Mucosa of rectum (tissue), 2 donors: ENCODE data around the gene PTGDR.

Experiments used
- H3K27ac ChIP-seq, 2 donors: one replicate each; pipeline ENCODE4 v1.7.0; 2013; ENCODE audit warnings: inconsistent platforms in 2 of 2, low read depth in 2 of 2, low read length in 2 of 2
- H3K27me3 ChIP-seq, 2 donors: one replicate each; pipeline ENCODE4 v1.7.0; 2013; ENCODE audit warnings: low read length in 2 of 2; ENCODE audit not compliant: control insufficient read depth in 2 of 2, insufficient read depth in 2 of 2
- H3K36me3 ChIP-seq, 2 donors: one replicate each; pipeline ENCODE4 v1.7.0; 2013; ENCODE audit warnings: low read length in 2 of 2; ENCODE audit not compliant: control insufficient read depth in 2 of 2, insufficient read depth in 2 of 2
- H3K4me1 ChIP-seq, 2 donors: one replicate each; pipeline ENCODE4 v1.7.0; 2013; ENCODE audit warnings: low read length in 2 of 2, mild to moderate bottlenecking in 1 of 2; ENCODE audit not compliant: control insufficient read depth in 2 of 2, insufficient read depth in 2 of 2
- H3K4me3 ChIP-seq, 2 donors: one replicate each; pipeline ENCODE4 v1.7.0; 2013; ENCODE audit warnings: low read length in 2 of 2
- H3K9ac ChIP-seq, 2 donors: one replicate each; pipeline ENCODE4 v1.7.0; 2013; ENCODE audit warnings: low read length in 2 of 2, low read depth in 1 of 2, mild to moderate bottlenecking in 1 of 2
- H3K9me3 ChIP-seq, 2 donors: one replicate each; pipeline ENCODE4 v1.7.0; 2013; ENCODE audit warnings: low read length in 2 of 2; ENCODE audit not compliant: control insufficient read depth in 2 of 2
- donor health status: healthy.
- donor health status: Normal muscosa, but diverticular disease.

Gene PTGDR

GRCh38 chr14:52263190-52263589 is 4.3 kb upstream of the PTGDR start:
- no peaks in the 10 kb centered on the region for H3K36me3 ChIP-seq
- H3K4me3 ChIP-seq = no peak overlapping the region
- peaks cover 0 to 2% of the 10 kb centered on the region in 2 donors for H3K27me3 ChIP-seq
- peaks cover 4 to 5% of the 10 kb centered on the region in 2 donors for H3K4me1 ChIP-seq
- H3K9ac ChIP-seq = no peak overlapping the region
- H3K27ac ChIP-seq = no peak overlapping the region
- H3K9me3 ChIP-seq = no peaks in the 10 kb centered on the region

- Histone ChIP-seq H3K9me3 (no peaks in the 10 kb centered on the region), H3K4me1 (peaks cover 4 to 5% of the 10 kb centered on the region in 2 donors)
Measured at GRCh38 chr14:52265253-52265652, 2.2 kb upstream of the PTGDR start.

GRCh38 chr14:52266179-52266578 is 1.3 kb upstream of the PTGDR start:
- Histone ChIP-seq H3K4me3 (no peak overlapping the region), H3K27ac (no peak overlapping the region), H3K4me1 (peaks cover 4 to 10% of the 10 kb centered on the region in 2 donors), H3K36me3 (no peaks in the 10 kb centered on the region), H3K9ac (no peak overlapping the region), H3K27me3 (peaks cover 4 to 5% of the 10 kb centered on the region in 2 donors), H3K9me3 (no peaks in the 10 kb centered on the region)

More at GRCh38 chr14:52265253-52265652, 2.2 kb upstream of the PTGDR start:
- no peak overlapping the region for H3K4me3 ChIP-seq
- H3K36me3 ChIP-seq = no peaks in the 10 kb centered on the region
- H3K27me3 ChIP-seq = peaks cover 4 to 5% of the 10 kb centered on the region in 2 donors
- H3K9ac ChIP-seq = no peak overlapping the region
- H3K27ac ChIP-seq = no peak overlapping the region

- Histone ChIP-seq H3K27me3 (peaks cover 4 to 5% of the 10 kb centered on the region in 2 donors), H3K27ac (peak overlapping the region in 1 of 2 donors; percentile 54), H3K9ac (no peak overlapping the region), H3K36me3 (no peaks in the 10 kb centered on the region), H3K9me3 (no peaks in the 10 kb centered on the region), H3K4me1 (peaks cover 4 to 10% of the 10 kb centered on the region in 2 donors), H3K4me3 (peak overlapping the region; percentile 84 to 88)
Measured at GRCh38 chr14:52266782-52267181, 716 bp upstream of the PTGDR start.

GRCh38 chr14:52268279-52269061 is 972 bp downstream of the PTGDR start:
- Histone ChIP-seq H3K4me1 (peaks cover 4 to 10% of the 10 kb centered on the region in 2 donors), H3K36me3 (peaks cover under 1% of the 10 kb centered on the region in 2 donors), H3K4me3 (peak overlapping the region; percentile 84 to 88), H3K27ac (peak overlapping the region; percentile 54 to 56), H3K27me3 (peaks cover 4 to 5% of the 10 kb centered on the region in 2 donors), H3K9ac (peak overlapping the region; percentile 54 to 75), H3K9me3 (no peaks in the 10 kb centered on the region)

- Histone ChIP-seq H3K36me3 (peaks cover 4% of the 10 kb centered on the region in 2 donors), H3K27ac (peak overlapping the region; percentile 54 to 56), H3K9ac (peak overlapping the region; percentile 54 to 75), H3K27me3 (peaks cover 4 to 5% of the 10 kb centered on the region in 2 donors), H3K4me3 (peak overlapping the region; percentile 84 to 88), H3K4me1 (peaks cover 4 to 10% of the 10 kb centered on the region in 2 donors), H3K9me3 (no peaks in the 10 kb centered on the region)
Measured at GRCh38 chr14:52269100-52269499, 1.6 kb downstream of the PTGDR start.

GRCh38 chr14:52269982-52270381 is 2.5 kb downstream of the PTGDR start:
- no peaks in the 10 kb centered on the region for H3K9me3 ChIP-seq
- no peak overlapping the region for H3K27ac ChIP-seq
- peaks cover 4 to 8% of the 10 kb centered on the region in 2 donors for H3K36me3 ChIP-seq
- peaks cover 4 to 5% of the 10 kb centered on the region in 2 donors for H3K27me3 ChIP-seq
- H3K4me3 ChIP-seq = peak overlapping the region; percentile 84 to 88
- peaks cover 4 to 10% of the 10 kb centered on the region in 2 donors for H3K4me1 ChIP-seq
- peak overlapping the region; percentile 42 to 75 for H3K9ac ChIP-seq

- peaks cover 4 to 10% of the 10 kb centered on the region in 2 donors for H3K4me1 ChIP-seq
- H3K27me3 ChIP-seq = peaks cover 4 to 5% of the 10 kb centered on the region in 2 donors
- H3K4me3 ChIP-seq = peak overlapping the region in 1 of 2 donors; percentile 88
- peaks cover 9 to 10% of the 10 kb centered on the region in 2 donors for H3K36me3 ChIP-seq
- no peak overlapping the region for H3K27ac ChIP-seq
- H3K9ac ChIP-seq = peak overlapping the region in 1 of 2 donors; percentile 33
- no peaks in the 10 kb centered on the region for H3K9me3 ChIP-seq
Measured at GRCh38 chr14:52271538-52271937, 4.0 kb downstream of the PTGDR start.

- Histone ChIP-seq H3K27me3 (peaks cover 2 to 4% of the 10 kb centered on the region in 2 donors), H3K9ac (peak overlapping the region in 1 of 2 donors; percentile 33), H3K9me3 (no peaks in the 10 kb centered on the region), H3K36me3 (peaks cover 9 to 10% of the 10 kb centered on the region in 2 donors), H3K4me1 (peaks cover 0 to 5% of the 10 kb centered on the region in 2 donors), H3K4me3 (peak overlapping the region in 1 of 2 donors; percentile 27), H3K27ac (no peak overlapping the region)
Measured at GRCh38 chr14:52272375-52272774, 4.9 kb downstream of the PTGDR start.

GRCh38 chr14:52275372-52275771 is 7.9 kb downstream of the PTGDR start:
- H3K4me1 ChIP-seq = peaks cover 0 to 5% of the 10 kb centered on the region in 2 donors
- peaks cover 10 to 14% of the 10 kb centered on the region in 2 donors for H3K36me3 ChIP-seq
- no peak overlapping the region for H3K4me3 ChIP-seq
- no peak overlapping the region for H3K27ac ChIP-seq
- H3K27me3 ChIP-seq = no peaks in the 10 kb centered on the region
- no peak overlapping the region for H3K9ac ChIP-seq
- no peaks in the 10 kb centered on the region for H3K9me3 ChIP-seq
